ENCODE measurements around the gene MED31. TPM values are rescaled to one million over a fixed set of nuclear protein-coding genes. Genes with fewer than 3 reads are reported as not detected.
"Not testable (repeated sequence)": the region's sequence is repeated elsewhere in the genome, so short reads cannot be mapped to it uniquely, and the experiment has no call there.

The MED31 gene
- total RNA-seq, 2 donors from 2014 or later, result 12.8 to 16.6 TPM

DNA sequence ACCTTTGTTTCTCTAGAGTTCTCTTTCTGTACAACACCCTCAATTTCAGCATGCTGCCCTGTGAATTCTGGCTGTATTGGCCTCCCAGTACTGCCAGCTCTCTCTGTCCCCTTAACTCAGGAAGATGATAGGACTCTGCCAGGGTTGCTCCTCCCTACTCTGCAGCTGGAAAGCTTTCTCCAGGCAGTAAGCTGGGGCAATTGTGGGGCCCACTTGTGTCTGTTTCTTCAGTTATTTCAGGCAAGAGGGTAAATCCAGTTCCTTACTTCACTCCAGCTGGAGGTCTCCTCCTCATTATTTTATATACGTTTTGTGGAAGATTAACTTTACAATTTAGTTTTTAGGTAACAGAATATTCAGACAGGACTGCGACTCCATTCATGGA, 10.1 kb upstream of the MED31 start:
- peaks cover 24% of the 10 kb centered on the region for H3K27me3 ChIP-seq (ENCODE audit: control insufficient read depth, insufficient read depth, low read length, poor library complexity, severe bottlenecking)
- H3K27ac ChIP-seq (ENCODE audit: low read depth, low read length), result no peak overlapping the region
- peaks cover 3% of the 10 kb centered on the region for H3K4me1 Mint-ChIP-seq
- H3K9me3 Mint-ChIP-seq, result no peaks in the 10 kb centered on the region
- no peak overlapping the region for H3K4me3 ChIP-seq (ENCODE audit: low read length)
- H3K27me3 Mint-ChIP-seq (ENCODE audit: insufficient read depth), result peaks cover 46% of the 10 kb centered on the region
- H3K4me3 Mint-ChIP-seq, result no peak overlapping the region
- H3K9ac ChIP-seq (ENCODE audit: extremely low read depth, low read length, poor library complexity, severe bottlenecking), result no peak overlapping the region
- no peaks in the 10 kb centered on the region for H3K9me3 ChIP-seq (ENCODE audit: control insufficient read depth, low read length)
- H3K27ac Mint-ChIP-seq, result no peak overlapping the region
- H3K36me3 ChIP-seq (ENCODE audit: control insufficient read depth, insufficient read depth, low read length), result no peaks in the 10 kb centered on the region
- WGBS, 2 experiments (ENCODE audit: insufficient coverage in 1 of 2, insufficient read length in 1 of 2), result 100% methylated on average over 2 of the region's 2 CpGs; no CpG with 5 or more reads in 1 of the 2 experiments
- H3K4me1 ChIP-seq (ENCODE audit: control insufficient read depth, insufficient read depth, low read length), result no peaks in the 10 kb centered on the region
- DNase-seq, result no peak
- TF ChIP-seq, protein P1, sequence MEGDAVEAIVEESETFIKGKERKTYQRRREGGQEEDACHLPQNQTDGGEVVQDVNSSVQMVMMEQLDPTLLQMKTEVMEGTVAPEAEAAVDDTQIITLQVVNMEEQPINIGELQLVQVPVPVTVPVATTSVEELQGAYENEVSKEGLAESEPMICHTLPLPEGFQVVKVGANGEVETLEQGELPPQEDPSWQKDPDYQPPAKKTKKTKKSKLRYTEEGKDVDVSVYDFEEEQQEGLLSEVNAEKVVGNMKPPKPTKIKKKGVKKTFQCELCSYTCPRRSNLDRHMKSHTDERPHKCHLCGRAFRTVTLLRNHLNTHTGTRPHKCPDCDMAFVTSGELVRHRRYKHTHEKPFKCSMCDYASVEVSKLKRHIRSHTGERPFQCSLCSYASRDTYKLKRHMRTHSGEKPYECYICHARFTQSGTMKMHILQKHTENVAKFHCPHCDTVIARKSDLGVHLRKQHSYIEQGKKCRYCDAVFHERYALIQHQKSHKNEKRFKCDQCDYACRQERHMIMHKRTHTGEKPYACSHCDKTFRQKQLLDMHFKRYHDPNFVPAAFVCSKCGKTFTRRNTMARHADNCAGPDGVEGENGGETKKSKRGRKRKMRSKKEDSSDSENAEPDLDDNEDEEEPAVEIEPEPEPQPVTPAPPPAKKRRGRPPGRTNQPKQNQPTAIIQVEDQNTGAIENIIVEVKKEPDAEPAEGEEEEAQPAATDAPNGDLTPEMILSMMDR (conservative IDR thresholded peaks at IDR 0.05), result no peak
- no peaks in the 10 kb centered on the region for H3K36me3 Mint-ChIP-seq (ENCODE audit: low read depth)

DNA sequence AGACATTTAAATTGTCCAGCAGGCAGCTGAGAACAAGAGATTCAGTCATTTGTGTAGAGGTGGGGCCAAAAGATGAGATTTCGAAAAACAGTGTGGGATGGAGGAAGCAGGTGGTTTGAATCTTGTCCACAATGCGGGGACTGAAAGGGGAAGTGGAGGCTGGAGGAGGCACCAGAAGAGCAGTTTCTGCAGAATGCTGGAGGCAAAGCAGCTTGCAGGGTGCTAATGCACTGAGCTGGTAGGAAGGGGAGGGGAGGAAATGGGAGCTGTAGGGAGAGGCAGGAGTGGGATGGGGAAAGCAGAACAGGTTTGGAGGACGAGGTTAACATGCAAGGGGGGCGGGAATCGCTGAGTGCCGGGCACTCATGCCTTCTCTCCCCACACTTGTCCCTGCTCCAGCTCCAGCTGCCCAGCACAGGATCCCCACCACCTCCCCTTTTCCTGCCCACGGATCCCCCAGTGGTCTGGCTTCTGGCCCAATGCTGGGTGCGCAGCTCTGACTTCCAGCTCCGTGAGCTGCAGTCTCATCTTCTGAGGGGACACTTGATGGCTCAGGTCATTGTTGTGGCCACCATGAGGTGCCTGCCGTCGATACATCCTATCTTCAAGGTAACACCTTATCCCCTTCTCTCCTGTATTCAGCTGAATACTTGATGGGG, 9.5 kb upstream of the MED31 start:
- H3K27ac ChIP-seq (ENCODE audit: low read depth, low read length), result no peak overlapping the region
- peaks cover 51% of the 10 kb centered on the region for H3K27me3 Mint-ChIP-seq (ENCODE audit: insufficient read depth)
- peaks cover 3% of the 10 kb centered on the region for H3K4me1 Mint-ChIP-seq
- no peak overlapping the region for H3K9ac ChIP-seq (ENCODE audit: extremely low read depth, low read length, poor library complexity, severe bottlenecking)
- no peaks in the 10 kb centered on the region for H3K36me3 Mint-ChIP-seq (ENCODE audit: low read depth)
- H3K9me3 ChIP-seq (ENCODE audit: control insufficient read depth, low read length), result no peaks in the 10 kb centered on the region
- H3K4me3 ChIP-seq (ENCODE audit: low read length), result no peak overlapping the region
- peak; percentile 39 for DNase-seq
- 83 to 86% methylated on average over 4 to 11 of the region's 11 CpGs for WGBS, 2 experiments (ENCODE audit: insufficient coverage in 1 of 2, insufficient read length in 1 of 2)
- TF ChIP-seq, protein P1 (conservative IDR thresholded peaks at IDR 0.05), result no peak
- H3K27me3 ChIP-seq (ENCODE audit: control insufficient read depth, insufficient read depth, low read length, poor library complexity, severe bottlenecking), result peaks cover 26% of the 10 kb centered on the region
- H3K4me1 ChIP-seq (ENCODE audit: control insufficient read depth, insufficient read depth, low read length), result no peaks in the 10 kb centered on the region
- no peaks in the 10 kb centered on the region for H3K36me3 ChIP-seq (ENCODE audit: control insufficient read depth, insufficient read depth, low read length)
- H3K27ac Mint-ChIP-seq, result no peak overlapping the region
- H3K9me3 Mint-ChIP-seq, result no peaks in the 10 kb centered on the region
- no peak overlapping the region for H3K4me3 Mint-ChIP-seq

DNA sequence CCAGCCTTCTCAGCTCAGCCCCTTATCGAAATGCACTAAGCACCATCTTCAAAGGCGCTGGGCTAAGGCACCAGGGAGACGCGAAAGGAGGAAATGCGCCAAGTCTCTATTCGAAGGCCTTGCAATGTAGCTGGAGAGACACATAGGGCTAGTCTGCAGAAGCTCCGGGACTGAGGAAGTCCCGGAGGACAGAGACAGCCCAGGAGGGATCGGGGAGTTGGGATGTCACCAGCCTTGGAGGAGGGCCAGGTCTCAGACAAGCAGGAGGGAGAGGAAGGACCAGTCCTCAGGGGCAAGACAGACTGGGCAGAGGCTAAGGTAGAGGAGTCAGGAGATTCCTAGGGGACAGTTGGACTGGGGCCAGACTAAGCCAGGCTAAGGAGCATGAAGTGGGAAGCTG, 8.7 kb upstream of the MED31 start:
- Mint-ChIP-seq H3K4me1 (peaks cover 9% of the 10 kb centered on the region), H3K27ac (no peak overlapping the region), H3K27me3 (ENCODE audit: insufficient read depth) (peaks cover 53% of the 10 kb centered on the region), H3K36me3 (ENCODE audit: low read depth) (no peaks in the 10 kb centered on the region), H3K9me3 (no peaks in the 10 kb centered on the region), H3K4me3 (no peak overlapping the region)
- no peaks in the 10 kb centered on the region for H3K36me3 ChIP-seq (ENCODE audit: control insufficient read depth, insufficient read depth, low read length)
- no peak overlapping the region for H3K4me3 ChIP-seq (ENCODE audit: low read length)
- H3K27me3 ChIP-seq (ENCODE audit: control insufficient read depth, insufficient read depth, low read length, poor library complexity, severe bottlenecking), result peaks cover 34% of the 10 kb centered on the region
- H3K27ac ChIP-seq (ENCODE audit: low read depth, low read length), result no peak overlapping the region
- no peaks in the 10 kb centered on the region for H3K9me3 ChIP-seq (ENCODE audit: control insufficient read depth, low read length)
- H3K9ac ChIP-seq (ENCODE audit: extremely low read depth, low read length, poor library complexity, severe bottlenecking), result no peak overlapping the region
- TF ChIP-seq, protein P1 (conservative IDR thresholded peaks at IDR 0.05), result no peak
- DNase-seq, result peak; percentile 41
- 89 to 94% methylated on average over 3 to 9 of the region's 9 CpGs for WGBS, 2 experiments (ENCODE audit: insufficient coverage in 1 of 2, insufficient read length in 1 of 2)
- no peaks in the 10 kb centered on the region for H3K4me1 ChIP-seq (ENCODE audit: control insufficient read depth, insufficient read depth, low read length)

DNA sequence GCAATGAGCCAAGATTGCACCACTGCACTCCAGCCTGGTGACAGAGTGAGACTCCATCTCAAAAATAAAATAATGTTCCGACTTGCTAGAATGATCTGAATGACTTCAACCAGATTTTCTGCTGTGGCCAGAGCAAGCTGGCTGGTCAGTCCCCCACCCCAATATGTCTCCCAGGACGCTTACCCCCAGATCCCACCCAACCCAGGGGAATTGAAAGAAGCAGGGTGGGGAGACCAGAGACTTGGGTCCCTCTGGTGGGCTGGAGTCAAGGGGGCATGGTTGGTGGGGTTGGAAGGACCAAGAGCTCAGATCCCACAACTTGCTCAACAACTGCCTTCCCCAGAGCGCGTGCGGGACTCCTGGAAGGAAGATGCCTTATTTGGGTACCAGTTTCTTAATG, 7.0 kb upstream of the MED31 start:
- 93 to 100% methylated on average over 1 to 2 of the region's 5 CpGs for WGBS, 2 experiments (ENCODE audit: insufficient coverage in 1 of 2, insufficient read length in 1 of 2)
- H3K4me1 ChIP-seq (ENCODE audit: control insufficient read depth, insufficient read depth, low read length); H3K36me3 ChIP-seq (ENCODE audit: control insufficient read depth, insufficient read depth, low read length); H3K27ac ChIP-seq (ENCODE audit: low read depth, low read length); H3K27ac Mint-ChIP-seq; H3K36me3 Mint-ChIP-seq (ENCODE audit: low read depth); DNase-seq; H3K9me3 Mint-ChIP-seq; H3K9ac ChIP-seq (ENCODE audit: extremely low read depth, low read length, poor library complexity, severe bottlenecking); H3K9me3 ChIP-seq (ENCODE audit: control insufficient read depth, low read length); H3K4me3 ChIP-seq (ENCODE audit: low read length); H3K4me3 Mint-ChIP-seq: not testable (repeated sequence)
- H3K4me1 Mint-ChIP-seq, result peaks cover 19% of the 10 kb centered on the region
- peaks cover 51% of the 10 kb centered on the region for H3K27me3 ChIP-seq (ENCODE audit: control insufficient read depth, insufficient read depth, low read length, poor library complexity, severe bottlenecking)
- peaks cover 67% of the 10 kb centered on the region for H3K27me3 Mint-ChIP-seq (ENCODE audit: insufficient read depth)

Data from endodermal cell (in vitro differentiated cells).